Right cardiac atrium (tissue), 5 donors: Measurements from ENCODE around the gene BBX. TPM values are rescaled to one million over a fixed set of nuclear protein-coding genes. Genes with fewer than 3 reads are reported as not detected.

Experiments
- ATAC-seq, 2 donors: fragments of 200-7000 bp; cut with Tn5 transposase; one replicate each; pipeline versions ENCODE4 v1.8.0 to v1.9.1; 2020; ENCODE audit warnings: moderate library complexity in 2 of 2, mild to moderate bottlenecking in 1 of 2
- DNase-seq, 3 donors: peaks; one replicate each; pipeline ENCODE4 v3.0.0-alpha.2; 2020
- H3K27ac ChIP-seq: one replicate; pipeline ENCODE4 v1.5.1; 2013; ENCODE audit warnings: mild to moderate bottlenecking, low read length, control low read depth, moderate library complexity
- H3K27me3 ChIP-seq: one replicate; pipeline ENCODE4 v1.6.1; 2013; ENCODE audit not compliant: control insufficient read depth, insufficient read depth
- H3K4me1 ChIP-seq: one replicate; pipeline ENCODE4 v1.6.1; 2013; ENCODE audit warnings: low read length; ENCODE audit not compliant: control insufficient read depth, insufficient read depth
- H3K4me3 ChIP-seq: one replicate; pipeline ENCODE4 v1.5.1; 2013; ENCODE audit warnings: low read length, control low read depth
- H3K9me3 ChIP-seq: one replicate; pipeline ENCODE4 v1.6.1; 2013; ENCODE audit warnings: low read length; ENCODE audit not compliant: control insufficient read depth
- WGBS: extraction: QIAGEN DNeasy Blood & Tissue Kit; methylation state at CpG from one replicate; pipeline ENCODE4 v1.1.7; 2013; 5-methylcytosine and 5-hydroxymethylcytosine counted together
- intact Hi-C, 4 donors: fragments of 100-400 bp; cut with DNase I; formaldehyde crosslinking; loops; one replicate each; pipeline versions ENCODE4 v1.11.0 to v1.14.0; 2022 to 2023
- long read RNA-seq, 4 donors: library from polyadenylated mRNA; unstranded; transcript quantifications; one replicate each; pipeline ENCODE4 v2.0.0, GENCODE V29; 2020 to 2021
- polyA plus RNA-seq: library from polyadenylated mRNA; stranded (reverse); fragments of 200-250 nt; gene quantifications from one replicate; pipeline ENCODE4 v1.2.3, GENCODE V29; 2013
- total RNA-seq, 4 donors: library from RNA; stranded (reverse); fragmentation: NEBNext Ultra II Directional; extraction: Animal tissue kit (Norgen Biotek cat#: 25700); gene quantifications; one replicate each; pipeline ENCODE4 v1.2.1, GENCODE V29; 2021
- donor health status: healthy with polysubstance abuse.
- donor health status: DM: no; HTN: yes; CAD: no.
- donor health status: DM: no; HTN: no; CAD: no.
- donor health status: DM: no; HTN: yes; CAD: no; lungs with severe emphysema.
- donor health status: DM: yes; HTN: yes; CAD: no.

Gene BBX
- 10 to 100 TPM; 44.6 to 57.1 (median 50.0) TPM for total RNA-seq
- polyA plus RNA-seq = 10.6 TPM
- long read RNA-seq, donor 1, full-length matches to known transcripts = 9 of 88 reads
- long read RNA-seq, donor 1, partial matches to known transcripts = 47 of 88 reads
- long read RNA-seq, donor 1, other reads (novel, unspliced or antisense) = 32 of 88 reads
- long read RNA-seq, donor 2, partial matches to known transcripts = 4 of 9 reads
- long read RNA-seq, donor 2, other reads (novel, unspliced or antisense) = 5 of 9 reads
- long read RNA-seq, donor 3, full-length matches to known transcripts = 1 of 77 reads
- long read RNA-seq, donor 3, partial matches to known transcripts = 45 of 77 reads
- long read RNA-seq, donor 3, other reads (novel, unspliced or antisense) = 31 of 77 reads
- long read RNA-seq, donor 4, full-length matches to known transcripts = 2 of 5 reads
- long read RNA-seq, donor 4, partial matches to known transcripts = 2 of 5 reads
- long read RNA-seq, donor 4, other reads (novel, unspliced or antisense) = 1 of 5 reads

DNA sequence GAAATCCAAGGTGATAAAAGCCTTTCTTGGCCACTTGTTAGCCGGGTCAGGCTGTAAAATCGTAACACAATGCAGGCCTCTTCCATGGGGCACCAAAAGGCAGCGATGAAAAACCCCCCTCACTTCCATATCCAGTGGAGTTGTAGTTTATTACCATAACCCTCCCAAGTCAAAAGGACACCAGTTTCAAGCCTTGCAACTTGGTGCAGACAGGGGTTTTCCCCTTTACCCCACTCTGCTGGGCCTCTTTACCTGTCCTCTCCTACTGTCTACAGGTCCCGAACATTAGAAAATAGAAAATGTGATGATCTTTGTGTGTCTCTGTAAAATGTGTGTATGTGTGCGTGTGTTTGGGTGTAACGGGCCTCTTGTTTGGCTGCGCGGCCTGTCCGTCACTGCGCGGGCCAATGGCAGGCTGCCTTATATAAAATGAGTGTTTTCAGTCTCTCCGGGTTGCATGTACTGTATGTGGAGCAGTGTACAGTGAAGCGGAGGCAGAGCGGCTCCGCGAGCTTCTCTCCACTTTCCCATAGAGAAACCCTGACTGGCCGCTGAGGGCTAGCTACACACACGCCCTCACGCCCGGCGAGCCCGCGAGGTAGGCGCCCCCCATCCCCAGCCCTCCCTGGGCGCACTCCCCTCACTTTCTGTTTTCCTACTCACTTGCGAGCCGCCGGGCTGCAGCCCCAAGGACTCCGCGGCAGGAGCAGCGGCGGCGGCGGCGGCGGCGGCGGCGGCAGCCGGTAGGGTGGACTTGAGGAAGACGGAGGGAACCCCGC lies at the start of gene BBX:
Gene BBX, plus strand, starts transcription at position 453 of the 779 bp plus-strand sequence. CDS start 187,499 bp downstream, outside the sequence.
- Histone ChIP-seq H3K27ac (peak within 1 kb of the TSS; percentile 89), H3K9me3 (no peaks in the 10 kb centered on the region), H3K4me1 (peaks cover 1% of the 10 kb centered on the region), H3K4me3 (peak within 1 kb of the TSS; percentile 98), H3K27me3 (no peaks in the 10 kb centered on the region)
- under 1% methylated on average over 42 of the region's 42 CpGs for WGBS
- ATAC-seq = peak; percentile 98
- intact Hi-C loops = loop anchor here in 3 of 4 donors (5.0 to 10.0 kb wide), 2 partner anchors 90 to 278 kb away; no protein-coding TSS in a partner anchor
- DNase-seq = peak; percentile 88 to 97 (median 96)

GRCh38 chr3:107476462-107476861 lies 46.3 kb upstream of the BBX start:
- Histone ChIP-seq H3K27me3 (no peaks in the 10 kb centered on the region), H3K4me3 (no peak overlapping the region), H3K27ac (no peak overlapping the region), H3K4me1 (no peaks in the 10 kb centered on the region), H3K9me3 (no peaks in the 10 kb centered on the region)
- ATAC-seq (no peak), DNase-seq (no peak)
- intact Hi-C loops = no loop called here

DNA sequence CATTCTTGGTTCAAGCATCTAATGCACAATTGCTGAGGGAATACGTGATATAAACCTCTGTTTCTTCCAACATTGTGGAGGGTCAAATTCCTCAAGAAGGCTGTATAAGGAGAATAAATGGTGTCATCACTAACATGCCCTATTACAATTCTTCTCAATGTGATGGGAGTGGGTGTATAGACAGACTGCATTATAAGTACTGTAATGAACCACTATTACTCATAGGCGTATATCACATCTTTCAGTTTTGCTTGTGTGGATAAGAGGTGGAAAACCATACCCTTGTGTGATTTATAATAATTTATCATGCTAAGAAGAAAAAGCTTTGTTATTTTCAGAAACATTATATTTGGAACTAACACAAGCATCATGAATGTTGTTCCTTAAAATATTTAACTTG lies 35.3 kb upstream of the BBX start:
- DNase-seq = no peak

DNA sequence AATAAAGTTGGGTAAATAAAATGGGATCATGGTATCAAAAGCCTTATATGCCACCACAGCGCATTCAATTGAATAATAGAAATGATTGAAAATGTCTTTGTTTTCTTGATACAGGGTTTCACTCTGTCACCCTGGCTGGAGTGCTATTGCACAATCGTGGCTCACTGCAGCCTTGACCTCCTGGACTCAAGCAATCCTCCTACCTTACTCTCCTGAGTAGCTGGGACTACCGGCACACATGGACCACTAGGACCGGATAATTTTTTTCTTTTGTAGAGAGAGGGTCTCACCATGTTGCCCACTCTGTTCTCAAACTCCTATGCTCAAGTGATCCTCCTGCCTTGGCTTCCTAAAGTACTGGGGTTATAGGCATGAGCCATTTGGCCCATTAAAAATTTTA lies 33.8 kb upstream of the BBX start:
- no peaks in the 10 kb centered on the region for H3K27me3 ChIP-seq
- no peak overlapping the region for H3K27ac ChIP-seq
- H3K9me3 ChIP-seq = no peaks in the 10 kb centered on the region
- DNase-seq = no peak
- intact Hi-C loops = no loop called here
- ATAC-seq = no peak
- H3K4me3 ChIP-seq = no peak overlapping the region
- WGBS = 86% methylated on average over 4 of the region's 4 CpGs
- no peaks in the 10 kb centered on the region for H3K4me1 ChIP-seq

More for the DNA sequence above, 35.3 kb upstream of the BBX start:
- Histone ChIP-seq H3K4me3 (no peak overlapping the region), H3K4me1 (no peaks in the 10 kb centered on the region), H3K27me3 (no peaks in the 10 kb centered on the region), H3K27ac (no peak overlapping the region), H3K9me3 (no peaks in the 10 kb centered on the region)
- intact Hi-C loops = no loop called here
- 90% methylated on average over 2 of the region's 2 CpGs for WGBS
- ATAC-seq = no peak

DNA sequence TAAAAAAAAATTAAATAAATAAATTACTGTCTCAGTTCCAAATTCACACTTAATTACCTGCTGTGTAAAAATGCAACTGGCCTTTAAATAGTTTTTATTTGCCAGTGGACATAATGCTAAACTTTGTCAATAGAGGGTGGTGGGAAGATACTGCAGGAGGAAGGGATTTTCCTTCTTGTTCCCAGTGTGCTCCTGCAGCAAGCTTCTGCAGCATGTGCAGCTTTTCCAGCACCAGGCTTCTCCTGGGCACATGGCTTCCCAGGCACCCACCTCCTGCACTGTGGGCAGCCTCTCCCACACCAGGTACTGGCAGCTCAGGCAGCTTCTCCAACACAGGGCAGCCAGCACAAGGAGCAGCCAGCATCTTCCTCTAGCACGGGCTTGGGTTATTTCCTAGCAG lies 29.6 kb upstream of the BBX start:
- ATAC-seq (no peak), DNase-seq (no peak)
- 74% methylated on average over 1 of the region's 1 CpG for WGBS
- Histone ChIP-seq H3K27ac (no peak overlapping the region), H3K9me3 (no peaks in the 10 kb centered on the region), H3K4me1 (no peaks in the 10 kb centered on the region), H3K27me3 (no peaks in the 10 kb centered on the region), H3K4me3 (no peak overlapping the region)
- intact Hi-C loops = no loop called here

DNA sequence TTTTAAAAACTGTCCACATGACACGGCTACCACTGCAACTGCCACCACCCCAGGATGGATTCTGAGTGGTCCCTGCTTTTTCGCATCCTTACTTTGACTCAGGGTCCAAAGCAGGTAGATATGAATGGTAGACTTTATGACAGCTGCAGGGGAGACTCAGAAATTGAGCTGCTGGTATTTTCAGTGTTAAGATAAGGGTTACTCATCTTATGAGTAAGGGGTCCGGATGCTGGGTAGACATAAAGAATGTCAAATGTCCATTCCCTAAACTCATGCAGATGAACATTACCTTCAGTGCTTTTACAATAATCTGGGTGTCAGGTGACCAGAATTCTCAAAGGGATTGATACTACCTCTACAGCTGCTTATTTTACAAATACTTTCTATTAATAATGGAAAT lies 25.9 kb upstream of the BBX start:
- WGBS = 94% methylated on average over 3 of the region's 3 CpGs
- no peaks in the 10 kb centered on the region for H3K27me3 ChIP-seq
- no peak overlapping the region for H3K27ac ChIP-seq
- intact Hi-C loops = no loop called here
- no peak for ATAC-seq
- no peaks in the 10 kb centered on the region for H3K4me1 ChIP-seq
- H3K9me3 ChIP-seq = no peaks in the 10 kb centered on the region
- H3K4me3 ChIP-seq = no peak overlapping the region
- no peak for DNase-seq

DNA sequence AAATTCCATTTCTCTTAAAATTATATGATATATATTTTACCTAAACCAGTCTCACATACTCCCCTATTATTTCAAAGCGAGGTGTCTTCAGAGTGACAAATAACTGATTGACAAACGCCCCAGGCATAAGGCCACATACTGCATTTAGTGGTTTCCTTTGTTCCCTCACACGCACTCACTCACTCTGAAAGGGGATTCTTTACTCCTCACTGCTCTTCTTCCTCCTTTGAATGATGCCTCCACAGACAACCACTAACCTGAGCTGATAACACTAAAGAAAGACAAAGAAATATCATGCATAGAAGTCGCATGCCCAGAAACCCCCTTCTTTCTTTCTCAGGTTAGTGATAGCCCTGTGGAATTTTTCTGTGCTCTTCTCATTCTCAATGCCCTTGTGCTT lies 24.1 kb upstream of the BBX start:
- WGBS = 80% methylated on average over 4 of the region's 4 CpGs
- no peak overlapping the region for H3K4me3 ChIP-seq
- no peaks in the 10 kb centered on the region for H3K9me3 ChIP-seq
- no peak overlapping the region for H3K27ac ChIP-seq
- no peaks in the 10 kb centered on the region for H3K27me3 ChIP-seq
- no peak for DNase-seq
- ATAC-seq = no peak
- H3K4me1 ChIP-seq = no peaks in the 10 kb centered on the region
- intact Hi-C loops = no loop called here

DNA sequence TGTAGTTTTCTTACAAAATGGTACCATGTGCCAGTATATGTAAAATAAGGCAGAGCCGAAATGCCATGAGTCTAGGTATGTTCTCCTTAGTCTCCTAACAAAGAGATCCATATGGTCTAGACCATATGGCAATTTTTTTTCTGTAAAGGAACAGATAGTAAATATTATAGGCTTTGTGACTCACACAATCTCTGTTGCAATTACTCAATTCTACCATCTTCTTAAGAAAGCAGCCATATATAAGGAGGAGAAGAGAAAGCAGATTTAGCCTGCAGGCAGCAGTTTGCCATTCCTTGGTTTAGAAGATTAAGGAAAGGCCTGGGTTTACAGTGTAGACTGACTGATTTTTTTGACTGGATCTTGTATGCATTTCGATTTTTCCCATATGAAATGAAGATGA lies 16.3 kb upstream of the BBX start:
- Histone ChIP-seq H3K27me3 (no peaks in the 10 kb centered on the region), H3K4me1 (no peaks in the 10 kb centered on the region), H3K9me3 (no peaks in the 10 kb centered on the region), H3K4me3 (no peak overlapping the region), H3K27ac (no peak overlapping the region)
- WGBS = 85% methylated on average over 2 of the region's 2 CpGs
- DNase-seq = no peak
- no peak for ATAC-seq
- intact Hi-C loops = no loop called here

DNA sequence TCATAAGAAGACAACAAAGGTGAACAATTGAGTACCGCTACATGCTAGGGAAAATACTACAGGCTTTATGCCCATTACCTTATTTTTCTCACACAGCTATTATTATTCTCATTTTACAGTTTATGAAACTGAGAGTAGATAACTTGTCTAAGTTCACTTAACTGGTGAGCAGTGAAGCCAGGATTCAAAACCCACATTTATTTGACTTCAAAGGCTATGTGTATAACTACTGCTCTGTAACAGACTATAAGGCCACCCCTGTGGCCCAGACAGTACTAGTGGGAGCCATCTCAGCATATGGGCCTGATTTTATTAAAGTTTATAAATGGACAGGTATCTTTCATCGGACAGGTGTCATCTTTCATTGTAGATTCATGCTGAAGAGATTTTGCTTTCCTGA lies 14.4 kb upstream of the BBX start:
- intact Hi-C loops = no loop called here

GRCh38 chr3:107512108-107512507 lies 10.7 kb upstream of the BBX start:
- 87% methylated on average over 1 of the region's 1 CpG for WGBS
- H3K4me1 ChIP-seq = no peaks in the 10 kb centered on the region
- DNase-seq (no peak), ATAC-seq (no peak)
- no peak overlapping the region for H3K27ac ChIP-seq
- no peaks in the 10 kb centered on the region for H3K27me3 ChIP-seq
- intact Hi-C loops = no loop called here
- no peak overlapping the region for H3K4me3 ChIP-seq
- H3K9me3 ChIP-seq = no peaks in the 10 kb centered on the region

More for the DNA sequence above, 14.4 kb upstream of the BBX start:
- no peak overlapping the region for H3K4me3 ChIP-seq
- no peak overlapping the region for H3K27ac ChIP-seq
- no peaks in the 10 kb centered on the region for H3K27me3 ChIP-seq
- WGBS = 97% methylated on average over 2 of the region's 2 CpGs
- DNase-seq = no peak
- no peaks in the 10 kb centered on the region for H3K4me1 ChIP-seq
- H3K9me3 ChIP-seq = no peaks in the 10 kb centered on the region
- ATAC-seq = no peak

DNA sequence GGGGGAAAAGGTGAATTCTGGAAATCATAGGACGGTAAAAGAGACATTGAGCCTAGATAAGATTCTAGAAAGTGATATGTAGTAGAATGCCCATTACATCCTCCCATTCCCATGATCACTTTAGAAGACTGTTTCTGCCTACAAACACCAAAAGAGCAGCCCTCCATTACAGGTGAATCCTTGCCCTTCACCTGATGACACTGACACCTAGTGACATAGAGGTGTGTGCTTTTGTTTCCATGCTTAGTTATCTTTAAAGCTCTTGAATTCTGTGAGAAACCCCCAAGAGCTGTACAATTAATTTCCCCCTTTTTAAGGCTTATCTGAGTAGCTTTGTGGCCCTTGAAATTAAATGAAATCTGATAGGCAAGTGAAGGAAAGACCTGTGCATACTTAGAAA lies 8.3 kb upstream of the BBX start:
- Histone ChIP-seq H3K4me3 (no peak overlapping the region), H3K27ac (no peak overlapping the region), H3K4me1 (no peaks in the 10 kb centered on the region), H3K27me3 (no peaks in the 10 kb centered on the region), H3K9me3 (no peaks in the 10 kb centered on the region)
- intact Hi-C loops = no loop called here
- DNase-seq = no peak
- no peak for ATAC-seq
- 94% methylated on average over 1 of the region's 1 CpG for WGBS
